Adrenal gland (tissue), 5 donors: ENCODE results near the gene EDAR.

Experiments
- POLR2A ChIP-seq, 2 donors: fragments of 450-650 bp; IDR thresholded peaks; one replicate each; pipeline ENCODE4 v1.6.1; 2017; ENCODE audit warnings: antibody characterized with exemption in 2 of 2, mild to moderate bottlenecking in 2 of 2, moderate library complexity in 1 of 2
- TF ChIP-seq, protein P1 (sequence below), 6 experiments: fragments of 450-650 bp in 4 of 6; fragments of 200-600 bp in 2 of 6; sonication (generic) in 1 of 6; IDR thresholded peaks; 1 replicate in 5 of 6; 2 replicates in 1 of 6; pipeline versions ENCODE4 v1.5.1 to v1.8.0; 2016 to 2021; ENCODE audit warnings: antibody characterized with exemption in 6 of 6, mild to moderate bottlenecking in 2 of 6, moderate library complexity in 1 of 6
- donor health status: DM: no; HTN: no; CAD: no.

DNA sequence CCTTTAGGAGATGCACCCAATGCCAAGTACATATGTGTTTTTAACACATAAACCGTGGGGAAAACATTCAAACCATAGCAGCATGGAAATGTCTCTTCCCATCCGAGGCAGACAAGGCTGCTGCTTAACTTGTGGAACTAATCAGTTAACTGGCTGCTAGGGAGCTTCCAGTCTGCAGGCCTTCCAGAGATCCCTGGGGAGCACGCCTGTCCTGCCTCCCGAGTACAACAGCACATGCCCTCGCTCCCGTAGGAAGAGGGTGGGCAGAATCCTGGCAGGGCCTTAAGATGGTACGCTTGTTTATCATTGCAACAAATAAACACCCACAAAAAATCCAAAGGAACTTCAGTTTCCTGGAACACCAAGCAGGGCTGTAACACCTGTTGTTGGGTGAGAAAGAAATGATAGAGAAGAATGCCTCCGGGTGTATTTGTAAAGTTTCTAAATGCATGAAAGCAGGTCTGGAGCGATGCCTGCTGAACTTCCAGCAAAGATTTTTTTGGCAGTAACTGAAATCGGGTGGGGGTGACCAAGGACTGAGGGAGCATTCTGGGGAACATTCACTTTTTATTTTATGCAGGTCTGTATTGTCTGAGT, 56.2 kb downstream of the EDAR start:
- TF ChIP-seq, protein P1, sequence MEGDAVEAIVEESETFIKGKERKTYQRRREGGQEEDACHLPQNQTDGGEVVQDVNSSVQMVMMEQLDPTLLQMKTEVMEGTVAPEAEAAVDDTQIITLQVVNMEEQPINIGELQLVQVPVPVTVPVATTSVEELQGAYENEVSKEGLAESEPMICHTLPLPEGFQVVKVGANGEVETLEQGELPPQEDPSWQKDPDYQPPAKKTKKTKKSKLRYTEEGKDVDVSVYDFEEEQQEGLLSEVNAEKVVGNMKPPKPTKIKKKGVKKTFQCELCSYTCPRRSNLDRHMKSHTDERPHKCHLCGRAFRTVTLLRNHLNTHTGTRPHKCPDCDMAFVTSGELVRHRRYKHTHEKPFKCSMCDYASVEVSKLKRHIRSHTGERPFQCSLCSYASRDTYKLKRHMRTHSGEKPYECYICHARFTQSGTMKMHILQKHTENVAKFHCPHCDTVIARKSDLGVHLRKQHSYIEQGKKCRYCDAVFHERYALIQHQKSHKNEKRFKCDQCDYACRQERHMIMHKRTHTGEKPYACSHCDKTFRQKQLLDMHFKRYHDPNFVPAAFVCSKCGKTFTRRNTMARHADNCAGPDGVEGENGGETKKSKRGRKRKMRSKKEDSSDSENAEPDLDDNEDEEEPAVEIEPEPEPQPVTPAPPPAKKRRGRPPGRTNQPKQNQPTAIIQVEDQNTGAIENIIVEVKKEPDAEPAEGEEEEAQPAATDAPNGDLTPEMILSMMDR (IDR thresholded peaks at IDR 0.05) = no peak
- TF ChIP-seq POLR2A (IDR thresholded peaks at IDR 0.05) = no peak
